ENCODE data around the gene USP1. TPM values are rescaled to one million over a fixed set of nuclear protein-coding genes. Genes with fewer than 3 reads are reported as not detected.
A peak's percentile ranks its signal among the peaks of the same experiment; 100 is the strongest.

The USP1 gene
- total and polyA plus RNA-seq, 2 donors: 25.2 to 72.6 TPM

DNA sequence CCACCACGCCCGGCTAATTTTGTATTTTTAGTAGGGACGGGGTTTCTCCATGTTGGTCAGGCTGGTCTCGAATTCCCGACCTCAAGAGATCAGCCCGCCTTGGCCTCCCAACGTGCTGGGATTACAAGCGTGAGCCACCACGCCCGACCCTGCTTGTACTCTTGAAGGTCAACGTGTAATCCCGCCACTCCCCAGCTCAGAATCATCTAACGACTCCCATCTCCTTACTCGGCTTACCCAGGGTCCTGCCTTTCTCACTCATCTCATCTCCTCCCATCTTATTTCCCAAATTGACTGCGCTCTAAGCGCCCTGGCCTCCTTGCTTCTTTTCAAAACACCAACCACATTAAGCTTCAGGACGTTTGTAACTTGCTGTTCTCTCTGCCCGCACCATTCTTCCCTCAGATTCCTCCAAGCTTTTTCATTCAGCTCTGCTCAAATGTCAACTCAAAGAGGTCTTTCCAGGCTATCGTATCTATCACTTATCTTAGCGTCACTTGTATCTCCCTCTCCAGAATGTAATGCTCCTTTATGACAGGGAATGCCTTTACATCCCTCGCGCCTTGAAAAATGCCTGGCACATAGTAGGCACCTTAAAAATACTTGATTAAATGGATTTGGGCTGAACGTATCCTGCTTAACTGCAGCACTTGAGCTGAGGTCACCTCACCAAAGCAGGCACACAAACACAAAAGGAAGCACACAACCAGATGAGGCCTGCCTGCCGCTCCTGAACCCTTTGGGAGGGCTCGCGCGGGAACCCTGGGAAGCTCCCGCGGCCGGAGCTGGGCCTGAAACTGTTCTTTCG, 1.4 kb upstream of the USP1 start:
- Histone ChIP-seq H3K9me3 (ENCODE audit: control insufficient read depth in 2 of 2, insufficient read depth in 1 of 2, low read length in 1 of 2) (no peaks in the 10 kb centered on the region), H3K4me1 (ENCODE audit: control insufficient read depth in 2 of 2, insufficient read depth in 2 of 2, low read length in 2 of 2) (peaks cover 0 to 13% of the 10 kb centered on the region in 2 donors), H3K27ac (ENCODE audit: low read depth in 1 of 2, low read length in 1 of 2) (peak overlapping the region; percentile 99 to 100), H3K36me3 (ENCODE audit: control insufficient read depth in 2 of 2, insufficient read depth in 2 of 2, low read length in 1 of 2) (peaks cover 0 to 1% of the 10 kb centered on the region in 2 donors), H3K4me3 (ENCODE audit: low read length in 2 of 2) (peak overlapping the region; percentile 64 to 97), H3K27me3 (ENCODE audit: control insufficient read depth in 2 of 2, insufficient read depth in 1 of 2, low read length in 1 of 2) (no peaks in the 10 kb centered on the region)
- 54% methylated on average over 31 of the region's 31 CpGs for WGBS
- peak in 1 of 9 donors; percentile 2 for DNase-seq (ENCODE audit: low read depth in 6 of 9, low spot score in 9 of 9)

DNA sequence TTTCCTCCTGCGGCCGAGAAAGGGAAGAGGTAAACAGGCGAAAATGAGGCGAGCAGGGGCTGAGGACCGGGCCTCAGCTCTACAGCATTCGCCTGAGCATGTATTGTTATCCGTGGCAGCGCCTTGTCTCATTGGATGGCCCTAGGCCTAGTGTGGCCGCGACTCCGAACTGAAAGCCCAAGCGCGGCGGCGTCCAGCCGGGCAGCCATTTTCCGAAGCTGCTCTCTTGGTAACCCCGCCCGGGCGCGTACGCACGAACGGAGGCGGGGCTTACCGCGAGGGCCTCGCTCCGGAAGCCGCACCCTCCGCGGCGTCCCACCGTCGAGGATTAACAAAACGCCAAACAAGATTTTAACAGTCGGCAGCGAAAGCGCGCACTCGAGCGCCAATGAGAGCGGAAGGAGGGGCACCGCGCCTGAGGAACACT, 797 bp upstream of the USP1 start:
- Histone ChIP-seq H3K27ac (ENCODE audit: low read depth in 1 of 2, low read length in 1 of 2) (peak overlapping the region; percentile 99 to 100), H3K27me3 (ENCODE audit: control insufficient read depth in 2 of 2, insufficient read depth in 1 of 2, low read length in 1 of 2) (no peaks in the 10 kb centered on the region)
- peak in 2 of 9 donors; percentile 92 to 97 for DNase-seq (ENCODE audit: low read depth in 6 of 9, low spot score in 9 of 9)

DNA sequence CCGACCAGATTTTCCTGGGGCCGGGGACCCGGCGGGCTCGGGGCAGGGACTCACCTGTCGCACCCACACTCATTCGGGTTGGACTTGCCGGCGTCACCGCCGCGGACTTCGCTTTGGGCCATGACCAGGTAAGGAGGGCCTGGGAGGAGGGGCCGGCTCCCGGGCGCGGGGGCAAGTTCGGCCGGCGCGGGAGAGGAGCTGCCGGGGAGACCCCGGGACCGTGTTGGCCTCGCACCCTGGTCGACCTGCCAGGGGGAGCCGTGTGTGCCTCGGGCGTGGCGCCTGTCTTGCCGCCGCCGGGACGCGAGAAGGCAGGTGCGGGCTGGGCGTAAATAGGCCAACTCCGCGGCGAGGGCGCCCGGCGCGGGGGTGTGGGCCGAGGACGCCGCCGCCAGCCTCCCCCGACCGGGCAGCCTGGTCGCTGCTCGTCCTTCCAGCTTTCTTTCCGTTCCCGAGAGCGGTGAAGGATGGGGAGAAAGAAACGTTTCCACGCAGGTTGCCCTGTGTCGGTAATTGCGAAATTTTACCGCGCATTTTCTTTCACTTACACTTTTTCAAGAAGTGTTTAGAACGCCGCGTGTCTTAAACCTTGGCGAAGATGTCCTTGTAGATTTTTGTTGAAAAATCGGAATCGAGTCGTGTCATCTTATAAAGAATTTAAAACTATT, 558 bp downstream of the USP1 start:
- WGBS: under 1% methylated on average over 68 of the region's 68 CpGs
- Histone ChIP-seq H3K9me3 (ENCODE audit: control insufficient read depth in 2 of 2, insufficient read depth in 1 of 2, low read length in 1 of 2) (no peaks in the 10 kb centered on the region), H3K4me1 (ENCODE audit: control insufficient read depth in 2 of 2, insufficient read depth in 2 of 2, low read length in 2 of 2) (peaks cover 0 to 15% of the 10 kb centered on the region in 2 donors), H3K36me3 (ENCODE audit: control insufficient read depth in 2 of 2, insufficient read depth in 2 of 2, low read length in 1 of 2) (peaks cover 0 to 14% of the 10 kb centered on the region in 2 donors), H3K27me3 (ENCODE audit: control insufficient read depth in 2 of 2, insufficient read depth in 1 of 2, low read length in 1 of 2) (no peaks in the 10 kb centered on the region), H3K4me3 (ENCODE audit: low read length in 2 of 2) (peak overlapping the region; percentile 64 to 97), H3K27ac (ENCODE audit: low read depth in 1 of 2, low read length in 1 of 2) (peak overlapping the region; percentile 99 to 100)
- DNase-seq (ENCODE audit: low read depth in 6 of 9, low spot score in 9 of 9): peak in 3 of 9 donors; percentile 9 to 58 (median 17)

More for the DNA sequence above, 797 bp upstream of the USP1 start:
- H3K4me1 ChIP-seq (ENCODE audit: control insufficient read depth in 2 of 2, insufficient read depth in 2 of 2, low read length in 2 of 2): peaks cover 0 to 15% of the 10 kb centered on the region in 2 donors
- WGBS: under 1% methylated on average over 45 of the region's 45 CpGs
- peak overlapping the region; percentile 64 to 97 for H3K4me3 ChIP-seq (ENCODE audit: low read length in 2 of 2)
- no peaks in the 10 kb centered on the region for H3K9me3 ChIP-seq (ENCODE audit: control insufficient read depth in 2 of 2, insufficient read depth in 1 of 2, low read length in 1 of 2)
- H3K36me3 ChIP-seq (ENCODE audit: control insufficient read depth in 2 of 2, insufficient read depth in 2 of 2, low read length in 1 of 2): peaks cover 0 to 5% of the 10 kb centered on the region in 2 donors

DNA sequence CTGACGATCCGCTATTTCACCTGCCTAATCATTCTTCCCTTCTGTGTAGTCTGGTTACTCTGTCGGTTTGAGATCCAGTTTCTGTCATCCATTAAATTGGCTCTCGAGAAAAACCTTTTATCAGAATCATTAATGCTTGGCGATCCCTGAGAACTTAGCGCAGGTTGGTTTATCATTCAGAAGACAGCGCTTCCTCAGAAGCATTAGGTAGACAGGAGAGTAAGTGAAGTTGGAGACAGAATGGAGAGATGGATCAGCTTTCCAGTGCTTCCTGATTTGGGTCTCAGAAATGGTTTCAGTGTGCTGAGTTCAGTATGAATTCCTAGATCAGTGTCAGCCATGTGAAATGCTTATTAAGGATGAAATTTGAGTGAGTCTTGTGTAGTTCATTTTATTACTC, 1.3 kb downstream of the USP1 start:
- Histone ChIP-seq H3K4me1 (ENCODE audit: control insufficient read depth in 2 of 2, insufficient read depth in 2 of 2, low read length in 2 of 2) (peaks cover 0 to 15% of the 10 kb centered on the region in 2 donors), H3K9me3 (ENCODE audit: control insufficient read depth in 2 of 2, insufficient read depth in 1 of 2, low read length in 1 of 2) (no peaks in the 10 kb centered on the region), H3K36me3 (ENCODE audit: control insufficient read depth in 2 of 2, insufficient read depth in 2 of 2, low read length in 1 of 2) (peaks cover 0 to 21% of the 10 kb centered on the region in 2 donors), H3K27me3 (ENCODE audit: control insufficient read depth in 2 of 2, insufficient read depth in 1 of 2, low read length in 1 of 2) (no peaks in the 10 kb centered on the region), H3K4me3 (ENCODE audit: low read length in 2 of 2) (peak overlapping the region; percentile 64 to 97), H3K27ac (ENCODE audit: low read depth in 1 of 2, low read length in 1 of 2) (peak overlapping the region in 1 of 2 donors; percentile 99)
- WGBS: under 1% methylated on average over 7 of the region's 7 CpGs
- DNase-seq (ENCODE audit: low read depth in 6 of 9, low spot score in 9 of 9): peak in 3 of 9 donors; percentile 6 to 47 (median 22)

DNA sequence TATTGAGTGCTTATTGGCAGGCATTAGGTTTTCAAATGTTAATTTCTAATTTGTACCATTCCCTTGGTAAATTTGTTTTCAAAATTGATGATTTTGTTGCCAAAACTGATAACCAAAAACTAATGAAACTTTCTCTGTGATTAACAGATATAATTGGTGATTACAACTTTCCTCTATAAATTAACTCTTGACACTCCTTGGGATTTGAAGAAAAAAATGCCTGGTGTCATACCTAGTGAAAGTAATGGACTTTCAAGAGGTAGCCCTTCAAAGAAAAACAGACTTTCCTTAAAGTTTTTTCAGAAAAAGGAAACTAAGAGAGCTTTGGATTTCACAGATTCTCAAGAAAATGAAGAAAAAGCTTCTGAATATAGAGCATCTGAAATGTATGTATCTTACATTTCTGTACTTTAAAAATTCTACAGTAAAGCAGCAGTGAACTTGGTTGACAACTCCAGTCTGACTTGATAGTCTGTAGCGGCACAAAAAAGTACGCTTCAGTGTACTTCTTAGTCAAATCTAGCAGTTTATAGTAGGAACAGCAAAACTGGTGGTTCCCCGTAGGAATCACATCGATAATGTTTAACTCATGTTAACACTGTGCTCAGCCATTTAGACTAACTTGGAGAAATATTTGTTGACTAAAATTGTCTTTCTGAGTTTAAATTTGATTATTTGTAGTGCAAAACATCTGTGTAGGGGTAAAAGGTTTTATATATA, 3.0 kb downstream of the USP1 start:
- Histone ChIP-seq H3K27ac (ENCODE audit: low read depth in 1 of 2, low read length in 1 of 2) (no peak overlapping the region), H3K4me1 (ENCODE audit: control insufficient read depth in 2 of 2, insufficient read depth in 2 of 2, low read length in 2 of 2) (peaks cover 0 to 15% of the 10 kb centered on the region in 2 donors), H3K9me3 (ENCODE audit: control insufficient read depth in 2 of 2, insufficient read depth in 1 of 2, low read length in 1 of 2) (no peaks in the 10 kb centered on the region), H3K27me3 (ENCODE audit: control insufficient read depth in 2 of 2, insufficient read depth in 1 of 2, low read length in 1 of 2) (no peaks in the 10 kb centered on the region), H3K4me3 (ENCODE audit: low read length in 2 of 2) (no peak overlapping the region), H3K36me3 (ENCODE audit: control insufficient read depth in 2 of 2, insufficient read depth in 2 of 2, low read length in 1 of 2) (peaks cover 0 to 31% of the 10 kb centered on the region in 2 donors)
- 70% methylated on average over 4 of the region's 4 CpGs for WGBS
- DNase-seq (ENCODE audit: low read depth in 6 of 9, low spot score in 9 of 9): peak in 2 of 9 donors; percentile 17 to 22

DNA sequence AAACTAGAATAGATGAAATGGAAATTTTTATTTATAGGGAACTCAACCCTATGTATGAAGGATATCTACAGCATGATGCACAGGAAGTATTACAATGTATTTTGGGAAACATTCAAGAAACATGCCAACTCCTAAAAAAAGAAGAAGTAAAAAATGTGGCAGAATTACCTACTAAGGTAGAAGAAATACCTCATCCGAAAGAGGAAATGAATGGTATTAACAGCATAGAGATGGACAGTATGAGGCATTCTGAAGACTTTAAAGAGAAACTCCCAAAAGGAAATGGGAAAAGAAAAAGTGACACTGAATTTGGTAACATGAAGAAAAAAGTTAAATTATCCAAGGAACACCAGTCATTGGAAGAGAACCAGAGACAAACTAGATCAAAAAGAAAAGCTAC, 7.9 kb downstream of the USP1 start:
- 94% methylated on average over 1 of the region's 1 CpG for WGBS
- no peaks in the 10 kb centered on the region for H3K9me3 ChIP-seq (ENCODE audit: control insufficient read depth in 2 of 2, insufficient read depth in 1 of 2, low read length in 1 of 2)
- H3K36me3 ChIP-seq (ENCODE audit: control insufficient read depth in 2 of 2, insufficient read depth in 2 of 2, low read length in 1 of 2): peaks cover 7 to 74% of the 10 kb centered on the region in 2 donors
- peaks cover 0 to 2% of the 10 kb centered on the region in 2 donors for H3K4me1 ChIP-seq (ENCODE audit: control insufficient read depth in 2 of 2, insufficient read depth in 2 of 2, low read length in 2 of 2)
- no peak overlapping the region for H3K4me3 ChIP-seq (ENCODE audit: low read length in 2 of 2)
- H3K27ac ChIP-seq (ENCODE audit: low read depth in 1 of 2, low read length in 1 of 2): no peak overlapping the region
- no peaks in the 10 kb centered on the region for H3K27me3 ChIP-seq (ENCODE audit: control insufficient read depth in 2 of 2, insufficient read depth in 1 of 2, low read length in 1 of 2)
- no peak for DNase-seq (ENCODE audit: low read depth in 6 of 9, low spot score in 9 of 9)

DNA sequence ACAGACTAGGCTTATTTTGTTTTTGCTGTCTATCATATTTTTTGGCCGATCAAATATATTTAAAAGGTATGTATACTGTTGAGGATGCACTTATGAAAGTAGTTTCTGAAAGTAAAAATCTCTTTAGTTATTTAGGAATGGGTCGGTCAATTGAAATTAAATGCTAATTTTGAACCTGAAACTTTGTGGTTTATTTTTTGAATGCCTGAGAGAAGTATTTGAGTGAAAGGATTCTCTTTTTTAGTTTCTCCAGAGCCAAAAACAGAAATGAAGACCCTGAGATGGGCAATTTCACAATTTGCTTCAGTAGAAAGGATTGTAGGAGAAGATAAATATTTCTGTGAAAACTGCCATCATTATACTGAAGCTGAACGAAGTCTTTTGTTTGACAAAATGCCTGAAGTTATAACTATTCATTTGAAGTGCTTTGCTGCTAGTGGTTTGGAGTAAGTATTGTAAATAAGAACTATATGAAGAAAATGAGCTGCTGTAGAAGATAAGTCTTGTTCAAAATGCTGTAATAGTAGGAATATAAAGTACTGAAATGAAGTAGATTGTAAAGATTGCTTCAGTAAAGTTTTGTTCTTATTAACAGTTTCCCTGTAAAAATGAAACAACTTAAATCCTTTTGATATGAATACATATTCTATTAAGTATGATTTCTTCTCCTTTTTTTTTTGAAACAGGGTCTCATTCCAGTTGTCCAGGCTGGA, 11.5 kb downstream of the USP1 start:
- Histone ChIP-seq H3K9me3 (ENCODE audit: control insufficient read depth in 2 of 2, insufficient read depth in 1 of 2, low read length in 1 of 2) (no peaks in the 10 kb centered on the region), H3K27me3 (ENCODE audit: control insufficient read depth in 2 of 2, insufficient read depth in 1 of 2, low read length in 1 of 2) (no peaks in the 10 kb centered on the region), H3K4me3 (ENCODE audit: low read length in 2 of 2) (no peak overlapping the region), H3K27ac (ENCODE audit: low read depth in 1 of 2, low read length in 1 of 2) (no peak overlapping the region), H3K36me3 (ENCODE audit: control insufficient read depth in 2 of 2, insufficient read depth in 2 of 2, low read length in 1 of 2) (peaks cover 12 to 80% of the 10 kb centered on the region in 2 donors), H3K4me1 (ENCODE audit: control insufficient read depth in 2 of 2, insufficient read depth in 2 of 2, low read length in 2 of 2) (no peaks in the 10 kb centered on the region)
- WGBS: 96% methylated on average over 3 of the region's 3 CpGs
- DNase-seq (ENCODE audit: low read depth in 6 of 9, low spot score in 9 of 9): no peak

DNA sequence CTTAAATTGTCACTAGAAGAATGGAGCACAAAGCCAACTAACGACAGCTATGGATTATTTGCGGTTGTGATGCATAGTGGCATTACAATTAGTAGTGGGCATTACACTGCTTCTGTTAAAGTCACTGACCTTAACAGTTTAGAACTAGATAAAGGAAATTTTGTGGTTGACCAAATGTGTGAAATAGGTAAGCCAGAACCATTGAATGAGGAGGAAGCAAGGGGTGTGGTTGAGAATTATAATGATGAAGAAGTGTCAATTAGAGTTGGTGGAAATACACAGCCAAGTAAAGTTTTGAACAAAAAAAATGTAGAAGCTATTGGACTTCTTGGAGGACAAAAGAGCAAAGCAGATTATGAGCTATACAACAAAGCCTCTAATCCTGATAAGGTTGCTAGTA, 13.5 kb downstream of the USP1 start:
- Histone ChIP-seq H3K4me3 (ENCODE audit: low read length in 2 of 2) (no peak overlapping the region), H3K27me3 (ENCODE audit: control insufficient read depth in 2 of 2, insufficient read depth in 1 of 2, low read length in 1 of 2) (no peaks in the 10 kb centered on the region), H3K9me3 (ENCODE audit: control insufficient read depth in 2 of 2, insufficient read depth in 1 of 2, low read length in 1 of 2) (no peaks in the 10 kb centered on the region), H3K36me3 (ENCODE audit: control insufficient read depth in 2 of 2, insufficient read depth in 2 of 2, low read length in 1 of 2) (peaks cover 19 to 74% of the 10 kb centered on the region in 2 donors), H3K4me1 (ENCODE audit: control insufficient read depth in 2 of 2, insufficient read depth in 2 of 2, low read length in 2 of 2) (no peaks in the 10 kb centered on the region), H3K27ac (ENCODE audit: low read depth in 1 of 2, low read length in 1 of 2) (no peak overlapping the region)
- no peak for DNase-seq (ENCODE audit: low read depth in 6 of 9, low spot score in 9 of 9)
- WGBS: 98% methylated on average over 2 of the region's 2 CpGs
